HCT116 (cell line): ENCODE results near the gene FAM184A. TPM values are rescaled to one million over a fixed set of nuclear protein-coding genes. Genes with fewer than 3 reads are reported as not detected.
A peak's percentile ranks its signal among the peaks of the same experiment; 100 is the strongest.

ENCODE experiments used
- ATAC-seq: fragments of 200-7000 bp; cut with Tn5 transposase; 2 replicates; pipeline ENCODE4 v1.9.1; 2020; ENCODE audit warnings: mild to moderate bottlenecking, moderate library complexity
- BruUV-seq: library from RNA; stranded (reverse); fragments of 400-500 nt; replicated peaks from 2 replicates; lab custom pipeline; 2021; lab: Mats Ljungman, UMichigan
- CTCF ChIA-PET: fragments of 300-600 bp; sonication (Branson Sonifier 250); formaldehyde crosslinking; loops from one replicate; lab custom pipeline; 2021; ENCODE audit warnings: antibody characterized with exemption; lab: Charles Lee
- POLR2A ChIA-PET: fragments of 300-600, 350-600 bp; sonication (Branson Sonifier 250); formaldehyde crosslinking; loops from one replicate; lab custom pipeline; 2021; ENCODE audit warnings: antibody characterized with exemption; lab: Charles Lee
- RAD21 ChIA-PET, 2 experiments: fragments of 300-600 bp; sonication (Branson Sonifier 250); formaldehyde crosslinking; loops; one replicate each; lab custom pipeline; 2023; ENCODE audit warnings: low total read pairs in 2 of 2; ENCODE audit not compliant: uncharacterized antibody in 2 of 2, unreplicated experiment in 2 of 2, low non-redundant PET in 1 of 2; lab: Charles Lee
- DNase-seq: peaks from one replicate; pipeline ENCODE4 v3.0.0-alpha.2; 2010; ENCODE audit warnings: low read depth, low spot score
- H2AFZ ChIP-seq: fragments of 200-600 bp; shearing (Covaris generic), sonication (generic); 2 replicates; pipeline ENCODE4 v1.6.1; 2017; ENCODE audit warnings: low read depth, mixed run types, mixed read lengths, antibody characterized with exemption, low read length; ENCODE audit not compliant: poor library complexity, severe bottlenecking
- H3K27ac ChIP-seq: 2 replicates; pipeline ENCODE4 v1.5.1; 2012; ENCODE audit warnings: low read depth, low read length
- H3K27me3 ChIP-seq: fragments of 200-600 bp; sonication (generic); 2 replicates; pipeline ENCODE4 v1.6.1; 2016; ENCODE audit warnings: mixed run types, low read length, mixed read lengths; ENCODE audit not compliant: insufficient read depth
- H3K36me3 ChIP-seq, 2 experiments: fragments of 200-500 bp in 1 of 2; fragments of 200-600 bp in 1 of 2; sonication (Bioruptor generic) in 1 of 2; sonication (generic) in 1 of 2; 2 replicates each; pipeline versions ENCODE4 v1.5.1 to v1.6.1; 2014 to 2016; ENCODE audit warnings: low read length in 2 of 2, inconsistent platforms in 1 of 2, mixed read lengths in 1 of 2, mixed run types in 1 of 2; ENCODE audit not compliant: insufficient read depth in 2 of 2, control insufficient read depth in 1 of 2
- H3K4me1 ChIP-seq, 2 experiments: fragments of 200-600 bp in 1 of 2; sonication (generic) in 1 of 2; 2 replicates each; pipeline versions ENCODE4 v1.5.1 to v1.6.1; 2012 to 2017; ENCODE audit warnings: low read length in 2 of 2, inconsistent platforms in 1 of 2, mild to moderate bottlenecking in 1 of 2, mixed read lengths in 1 of 2, mixed run types in 1 of 2, moderate library complexity in 1 of 2; ENCODE audit not compliant: insufficient read depth in 2 of 2, control insufficient read depth in 1 of 2
- H3K4me2 ChIP-seq: fragments of 200-600 bp; sonication (generic); 2 replicates; pipeline ENCODE4 v1.6.1; 2017; ENCODE audit warnings: mixed run types, low read length, mixed read lengths
- H3K4me3 ChIP-seq, 2 experiments: fragments of 200-600 bp in 1 of 2; sonication (generic) in 1 of 2; replicated peaks in 1 of 2; 2 replicates each; pipeline ENCODE4 v1.5.1; 2011 to 2016; ENCODE audit warnings: low read length in 2 of 2, control low read depth in 1 of 2, low read depth in 1 of 2, mild to moderate bottlenecking in 1 of 2, mixed read lengths in 1 of 2, mixed run types in 1 of 2
- H3K79me2 ChIP-seq: fragments of 200-600 bp; sonication (generic); 2 replicates; pipeline ENCODE4 v1.6.1; 2017; ENCODE audit warnings: mild to moderate bottlenecking, mixed run types, low read length, moderate library complexity, mixed read lengths; ENCODE audit not compliant: insufficient read depth
- H3K9ac ChIP-seq: fragments of 200-600 bp; sonication (generic); 2 replicates; pipeline ENCODE4 v1.6.1; 2016; ENCODE audit warnings: low read length, mixed read lengths
- H3K9me2 ChIP-seq: fragments of 200-600 bp; sonication (generic), shearing (Covaris generic); 2 replicates; pipeline ENCODE4 v1.6.1; 2017; ENCODE audit warnings: mixed run types, mild to moderate bottlenecking, moderate library complexity; ENCODE audit not compliant: insufficient read depth
- H3K9me3 ChIP-seq, 2 experiments: fragments of 200-500 bp in 1 of 2; fragments of 200-600 bp in 1 of 2; sonication (Bioruptor generic) in 1 of 2; sonication (generic) in 1 of 2; 2 replicates each; pipeline ENCODE4 v1.6.1; 2014 to 2017; ENCODE audit warnings: low read length in 2 of 2, mixed read lengths in 2 of 2, inconsistent platforms in 1 of 2, low read depth in 1 of 2, mild to moderate bottlenecking in 1 of 2, mixed run types in 1 of 2, moderate library complexity in 1 of 2; ENCODE audit not compliant: control insufficient read depth in 1 of 2, insufficient read depth in 1 of 2
- H4K20me1 ChIP-seq: fragments of 200-600 bp; sonication (generic), shearing (Covaris generic); 2 replicates; pipeline ENCODE4 v1.6.1; 2017; ENCODE audit warnings: mixed run types, mild to moderate bottlenecking, moderate library complexity; ENCODE audit not compliant: insufficient read depth
- CEBPB ChIP-seq: IDR thresholded peaks from 2 replicates; pipeline ENCODE4 v1.6.1; 2012; ENCODE audit warnings: low read depth
- EGR1 ChIP-seq: IDR thresholded peaks from 2 replicates; pipeline ENCODE4 v1.6.1; 2012; ENCODE audit warnings: low read depth
- ELF1 ChIP-seq: IDR thresholded peaks from 2 replicates; pipeline ENCODE4 v1.6.1; 2012; ENCODE audit warnings: low read depth, borderline replicate concordance
- EZH2 ChIP-seq: fragments of 200-600 bp; sonication (generic); IDR thresholded peaks from 2 replicates; pipeline ENCODE4 v1.6.1; 2017; ENCODE audit warnings: antibody characterized with exemption, mixed run types
- FOSL1 ChIP-seq: IDR thresholded peaks from 2 replicates; pipeline ENCODE4 v1.6.1; 2012; ENCODE audit warnings: low read depth
- POLR2AphosphoS5 ChIP-seq: IDR thresholded peaks from 2 replicates; pipeline ENCODE4 v1.6.1; 2011; ENCODE audit warnings: mild to moderate bottlenecking, low read depth, low read length, moderate library complexity
- SIN3A ChIP-seq: IDR thresholded peaks from 2 replicates; pipeline ENCODE4 v1.6.1; 2012; ENCODE audit warnings: low read depth
- SRF ChIP-seq: IDR thresholded peaks from 2 replicates; pipeline ENCODE4 v1.6.1; 2012; ENCODE audit warnings: low read depth
- intact Hi-C: fragments of 100-400 bp; cut with micrococcal nuclease; formaldehyde crosslinking; loops from 2 replicates; pipeline ENCODE4 v1.10.0; 2022
- total RNA-seq: library from RNA; stranded (reverse); gene quantifications from one replicate; pipeline ENCODE4 v1.2.1, GENCODE V29; 2021; ENCODE audit not compliant: unreplicated experiment
- TF ChIP-seq, protein P1 (sequence below), 3 experiments: fragments of 200-600 bp in 1 of 3; sonication (generic) in 1 of 3; IDR thresholded peaks in 2 of 3; conservative IDR thresholded peaks in 1 of 3; 2 replicates each; pipeline ENCODE4 v1.5.1; 2012 to 2017; ENCODE audit warnings: low read depth in 2 of 3, low read length in 2 of 3, antibody characterized with exemption in 1 of 3, borderline replicate concordance in 1 of 3, control low read depth in 1 of 3, mild to moderate bottlenecking in 1 of 3, mixed read lengths in 1 of 3, mixed run types in 1 of 3, moderate library complexity in 1 of 3; ENCODE audit not compliant: insufficient read depth in 1 of 3
- TF ChIP-seq, protein P2 (sequence below): IDR thresholded peaks from 2 replicates; pipeline ENCODE4 v1.6.1; 2012

The FAM184A gene
- total RNA-seq, 1 experiment from 2014 or later, result 2.4 TPM

DNA sequence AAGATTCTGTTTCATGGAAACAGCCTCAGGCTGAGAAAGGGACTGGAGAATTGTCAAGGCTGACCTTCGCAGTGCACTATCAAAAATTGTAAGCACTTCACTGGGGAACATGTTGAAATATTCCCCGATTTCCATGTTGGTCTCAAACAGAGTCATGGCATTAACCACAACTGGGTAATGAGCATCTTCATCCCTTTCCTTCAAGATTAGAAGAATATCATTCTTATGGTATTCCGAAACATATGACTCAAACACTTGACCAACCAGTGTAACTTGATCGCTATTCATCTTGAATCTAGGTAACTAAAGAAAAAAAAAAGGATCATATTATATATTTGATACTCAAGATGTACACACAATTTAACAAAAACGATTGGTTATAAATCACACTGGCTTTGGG is 147.0 kb downstream of the FAM184A start:
- ATAC-seq, result no peak
- no peak overlapping the region for H2AFZ ChIP-seq
- intact Hi-C loops, result no loop called here
- no TSS peak for BruUV-seq
- peaks cover 4 to 12% of the 10 kb centered on the region in 2 experiments; a peak in 3 of 4 replicates for H3K4me1 ChIP-seq
- H3K4me3 ChIP-seq, result no peak overlapping the region
- ChIA-PET CTCF (interaction anchor here (1.1 kb wide), 1 partner anchor 35 kb away, joined by 3 read pairs; no protein-coding TSS in a partner anchor), POLR2A (no interaction called here), RAD21 (no interaction called here)
- no peaks in the 10 kb centered on the region for H4K20me1 ChIP-seq
- H3K9me3 ChIP-seq, result no peaks in the 10 kb centered on the region
- TF ChIP-seq ELF1 (no peak), EZH2 (no peak), POLR2AphosphoS5 (no peak), FOSL1 (no peak), SIN3A (no peak), SRF (no peak), EGR1 (no peak)
- DNase-seq, result no peak
- H3K4me2 ChIP-seq, result no peak overlapping the region
- peaks cover 18% of the 10 kb centered on the region for H3K79me2 ChIP-seq
- no peak overlapping the region for H3K27ac ChIP-seq
- no peak overlapping the region for H3K9ac ChIP-seq
- H3K9me2 ChIP-seq, result no peaks in the 10 kb centered on the region
- no peaks in the 10 kb centered on the region for H3K27me3 ChIP-seq
- H3K36me3 ChIP-seq, result peaks cover 0 to 12% of the 10 kb centered on the region in 2 experiments; a peak in 2 of 4 replicates

DNA sequence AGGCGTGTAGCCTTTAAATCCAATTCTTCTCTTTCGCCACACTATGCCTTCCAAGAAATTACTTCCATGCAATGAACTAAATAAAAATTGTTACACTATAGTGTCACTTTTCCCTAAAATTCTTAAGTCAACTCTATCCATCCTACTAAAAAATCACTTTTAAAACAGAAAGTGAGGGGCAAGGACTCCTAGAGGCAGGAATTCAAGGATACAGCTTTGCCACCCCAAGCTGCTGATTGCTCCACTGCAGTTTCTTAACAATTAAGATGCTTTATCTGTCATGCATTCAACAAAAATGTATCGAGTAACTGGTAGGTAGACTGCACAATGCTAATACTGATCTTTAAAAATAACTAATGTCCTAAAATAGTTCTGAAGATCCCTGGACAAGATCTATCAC is 147.8 kb downstream of the FAM184A start:
- no peaks in the 10 kb centered on the region for H3K9me3 ChIP-seq
- ChIA-PET POLR2A (no interaction called here), RAD21 (no interaction called here), CTCF (interaction anchor here (1.1 kb wide), 1 partner anchor 34 kb away, joined by 3 read pairs; no protein-coding TSS in a partner anchor)
- H2AFZ ChIP-seq, result no peak overlapping the region
- no TSS peak for BruUV-seq
- H3K36me3 ChIP-seq, result peaks cover 0 to 12% of the 10 kb centered on the region in 2 experiments; a peak in 2 of 4 replicates
- peaks cover 18% of the 10 kb centered on the region for H3K79me2 ChIP-seq
- peaks cover 4 to 10% of the 10 kb centered on the region in 2 experiments; a peak in 3 of 4 replicates for H3K4me1 ChIP-seq
- H4K20me1 ChIP-seq, result no peaks in the 10 kb centered on the region
- no peak for TF ChIP-seq CEBPB
- TF ChIP-seq, protein P1, sequence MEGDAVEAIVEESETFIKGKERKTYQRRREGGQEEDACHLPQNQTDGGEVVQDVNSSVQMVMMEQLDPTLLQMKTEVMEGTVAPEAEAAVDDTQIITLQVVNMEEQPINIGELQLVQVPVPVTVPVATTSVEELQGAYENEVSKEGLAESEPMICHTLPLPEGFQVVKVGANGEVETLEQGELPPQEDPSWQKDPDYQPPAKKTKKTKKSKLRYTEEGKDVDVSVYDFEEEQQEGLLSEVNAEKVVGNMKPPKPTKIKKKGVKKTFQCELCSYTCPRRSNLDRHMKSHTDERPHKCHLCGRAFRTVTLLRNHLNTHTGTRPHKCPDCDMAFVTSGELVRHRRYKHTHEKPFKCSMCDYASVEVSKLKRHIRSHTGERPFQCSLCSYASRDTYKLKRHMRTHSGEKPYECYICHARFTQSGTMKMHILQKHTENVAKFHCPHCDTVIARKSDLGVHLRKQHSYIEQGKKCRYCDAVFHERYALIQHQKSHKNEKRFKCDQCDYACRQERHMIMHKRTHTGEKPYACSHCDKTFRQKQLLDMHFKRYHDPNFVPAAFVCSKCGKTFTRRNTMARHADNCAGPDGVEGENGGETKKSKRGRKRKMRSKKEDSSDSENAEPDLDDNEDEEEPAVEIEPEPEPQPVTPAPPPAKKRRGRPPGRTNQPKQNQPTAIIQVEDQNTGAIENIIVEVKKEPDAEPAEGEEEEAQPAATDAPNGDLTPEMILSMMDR (IDR thresholded peaks at IDR 0.05 in 2 of 3, conservative IDR thresholded peaks at IDR 0.05 in 1 of 3; ENCODE audit: borderline replicate concordance in 1 of 3, insufficient read depth in 1 of 3, low read depth in 2 of 3, low read length in 2 of 3), result peak in 2 of 3 experiments; percentile 23 to 24; a peak in 3 of 6 replicates
- TF ChIP-seq, protein P2, sequence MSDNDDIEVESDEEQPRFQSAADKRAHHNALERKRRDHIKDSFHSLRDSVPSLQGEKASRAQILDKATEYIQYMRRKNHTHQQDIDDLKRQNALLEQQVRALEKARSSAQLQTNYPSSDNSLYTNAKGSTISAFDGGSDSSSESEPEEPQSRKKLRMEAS, result no peak
- TF ChIP-seq, all 23 proteins: peak for 1
- H3K27ac ChIP-seq, result no peak overlapping the region
- no peak overlapping the region for H3K4me3 ChIP-seq
- no peaks in the 10 kb centered on the region for H3K27me3 ChIP-seq
- no peaks in the 10 kb centered on the region for H3K9me2 ChIP-seq
- H3K9ac ChIP-seq, result no peak overlapping the region
- ATAC-seq (no peak), DNase-seq (no peak)
- intact Hi-C loops, result no loop called here
- no peak overlapping the region for H3K4me2 ChIP-seq
